Epithelial cell of prostate (primary cell): ENCODE data around the gene GRIK2.

Source experiments
- DNase-seq: peaks from one replicate; pipeline ENCODE4 v3.0.0-alpha.2; 2011; ENCODE audit warnings: low read depth, low spot score
- H3K27ac ChIP-seq: fragments of 450-650 bp; 2 replicates; pipeline ENCODE4 v1.5.1; 2017; ENCODE audit warnings: mild to moderate bottlenecking

Gene GRIK2

GRCh38 chr6:101531538-101531937 is 138.0 kb downstream of the GRIK2 start:
- no peak overlapping the region for H3K27ac ChIP-seq
- no peak for DNase-seq

- H3K27ac ChIP-seq = no peak overlapping the region
- DNase-seq = no peak
Observed at GRCh38 chr6:101534386-101534785, 140.9 kb downstream of the GRIK2 start.

GRCh38 chr6:101534821-101535220 is 141.3 kb downstream of the GRIK2 start:
- no peak overlapping the region for H3K27ac ChIP-seq
- DNase-seq = no peak

GRCh38 chr6:101537753-101538316 is 144.3 kb downstream of the GRIK2 start:
- no peak overlapping the region for H3K27ac ChIP-seq
- no peak for DNase-seq

- peak; percentile 2 for DNase-seq
Observed at GRCh38 chr6:101539510-101540245, 146.2 kb downstream of the GRIK2 start.

GRCh38 chr6:101541894-101542293 is 148.4 kb downstream of the GRIK2 start:
- H3K27ac ChIP-seq = no peak overlapping the region

More at GRCh38 chr6:101539510-101540245, 146.2 kb downstream of the GRIK2 start:
- H3K27ac ChIP-seq = no peak overlapping the region

GRCh38 chr6:101543796-101544195 is 150.3 kb downstream of the GRIK2 start:
- H3K27ac ChIP-seq = no peak overlapping the region
- no peak for DNase-seq

More at GRCh38 chr6:101541894-101542293, 148.4 kb downstream of the GRIK2 start:
- DNase-seq = no peak

- peak; percentile 5 for DNase-seq
- H3K27ac ChIP-seq = no peak overlapping the region
Observed at GRCh38 chr6:101544286-101544685, 150.8 kb downstream of the GRIK2 start.

- H3K27ac ChIP-seq = no peak overlapping the region
- DNase-seq = no peak
Observed at GRCh38 chr6:101545191-101545590, 151.7 kb downstream of the GRIK2 start.

- DNase-seq = no peak
Observed at GRCh38 chr6:101550451-101550850, 156.9 kb downstream of the GRIK2 start.

GRCh38 chr6:101554231-101554630 is 160.7 kb downstream of the GRIK2 start:
- no peak overlapping the region for H3K27ac ChIP-seq
- DNase-seq = no peak

More at GRCh38 chr6:101550451-101550850, 156.9 kb downstream of the GRIK2 start:
- no peak overlapping the region for H3K27ac ChIP-seq

- DNase-seq = no peak
- H3K27ac ChIP-seq = no peak overlapping the region
Observed at GRCh38 chr6:101558712-101559111, 165.2 kb downstream of the GRIK2 start.

GRCh38 chr6:101572627-101573026 is 179.1 kb downstream of the GRIK2 start:
- no peak for DNase-seq
- H3K27ac ChIP-seq = no peak overlapping the region

GRCh38 chr6:101577091-101577490 is 183.6 kb downstream of the GRIK2 start:
- DNase-seq = no peak
- H3K27ac ChIP-seq = no peak overlapping the region

- DNase-seq = no peak
- no peak overlapping the region for H3K27ac ChIP-seq
Observed at GRCh38 chr6:101578306-101578705, 184.8 kb downstream of the GRIK2 start.

GRCh38 chr6:101582792-101583191 is 189.3 kb downstream of the GRIK2 start:
- DNase-seq = no peak

GRCh38 chr6:101585501-101585900 is 192.0 kb downstream of the GRIK2 start:
- no peak overlapping the region for H3K27ac ChIP-seq
- no peak for DNase-seq

More at GRCh38 chr6:101582792-101583191, 189.3 kb downstream of the GRIK2 start:
- no peak overlapping the region for H3K27ac ChIP-seq

- no peak for DNase-seq
- H3K27ac ChIP-seq = no peak overlapping the region
Observed at GRCh38 chr6:101588343-101588742, 194.8 kb downstream of the GRIK2 start.

- H3K27ac ChIP-seq = no peak overlapping the region
- no peak for DNase-seq
Observed at GRCh38 chr6:101595276-101595675, 201.8 kb downstream of the GRIK2 start.

GRCh38 chr6:101597693-101598092 is 204.2 kb downstream of the GRIK2 start:
- H3K27ac ChIP-seq = no peak overlapping the region
- DNase-seq = no peak

GRCh38 chr6:101605426-101605825 is 211.9 kb downstream of the GRIK2 start:
- H3K27ac ChIP-seq = no peak overlapping the region
- DNase-seq = no peak

- peak; percentile 46 for DNase-seq
- H3K27ac ChIP-seq = no peak overlapping the region
Observed at GRCh38 chr6:101605874-101606273, 212.4 kb downstream of the GRIK2 start.
